HG02970 (cell line): ENCODE results near the gene PRRC2B.

Experiments
- ATAC-seq: cut with Tn5 transposase; IDR thresholded peaks from one replicate; pipeline ENCODE4 v1.9.1; 2021; ENCODE audit warnings: mild to moderate bottlenecking, moderate library complexity, moderate number of reproducible peaks; ENCODE audit not compliant: unreplicated experiment, low FRiP score

Gene PRRC2B

DNA sequence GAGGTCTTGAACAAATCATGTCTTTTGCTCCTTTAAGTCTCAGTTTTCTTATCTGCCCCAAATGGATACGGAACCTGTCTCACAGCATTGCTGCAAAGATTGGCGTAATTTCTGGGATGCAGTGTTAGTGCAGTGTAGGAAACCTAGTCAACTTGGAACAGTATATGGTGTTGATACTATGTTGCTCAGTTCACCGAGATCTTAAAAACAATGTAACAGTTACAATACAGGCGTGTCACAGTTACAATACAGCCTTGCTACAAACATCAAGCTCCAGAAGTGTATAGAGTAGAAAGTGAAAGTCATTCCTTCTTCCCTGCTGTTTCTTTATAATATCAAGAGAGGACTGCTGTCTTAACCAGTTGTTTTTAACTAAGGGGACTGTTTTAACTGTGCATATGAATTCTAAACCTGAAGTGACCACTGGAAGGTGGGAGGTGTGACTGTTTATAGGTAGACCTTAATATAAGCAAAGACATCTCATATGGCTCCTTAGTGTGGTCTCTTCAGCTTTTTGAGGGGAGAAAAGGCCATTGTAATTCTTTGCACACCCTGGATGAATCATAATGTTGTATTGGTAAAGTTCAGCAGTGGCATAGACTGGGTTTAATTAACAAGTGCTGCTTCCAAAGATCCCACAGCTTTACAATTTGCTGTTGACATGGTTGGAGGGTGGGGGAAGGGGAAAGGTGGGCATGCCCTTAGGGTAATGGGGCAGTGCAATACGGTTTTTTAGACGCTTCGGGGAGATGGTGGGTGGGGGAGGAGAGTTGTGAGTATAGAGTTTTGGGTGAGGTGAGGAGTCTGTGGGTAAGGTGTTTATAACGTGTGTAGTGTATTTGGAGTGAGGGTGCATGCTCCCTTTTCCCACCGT, 12.9 kb downstream of the PRRC2B start:
- no peak for ATAC-seq

- no peak for ATAC-seq
Observed at GRCh38 chr9:131407717-131408195, 13.9 kb downstream of the PRRC2B start.

- ATAC-seq: no peak
Observed at GRCh38 chr9:131409458-131409992, 15.6 kb downstream of the PRRC2B start.

GRCh38 chr9:131410044-131410491, 16.2 kb downstream of the PRRC2B start:
- ATAC-seq: no peak

- ATAC-seq: no peak
Observed at GRCh38 chr9:131411719-131412681, 18.1 kb downstream of the PRRC2B start.

- ATAC-seq: no peak
Observed at GRCh38 chr9:131416509-131416908, 22.6 kb downstream of the PRRC2B start.

DNA sequence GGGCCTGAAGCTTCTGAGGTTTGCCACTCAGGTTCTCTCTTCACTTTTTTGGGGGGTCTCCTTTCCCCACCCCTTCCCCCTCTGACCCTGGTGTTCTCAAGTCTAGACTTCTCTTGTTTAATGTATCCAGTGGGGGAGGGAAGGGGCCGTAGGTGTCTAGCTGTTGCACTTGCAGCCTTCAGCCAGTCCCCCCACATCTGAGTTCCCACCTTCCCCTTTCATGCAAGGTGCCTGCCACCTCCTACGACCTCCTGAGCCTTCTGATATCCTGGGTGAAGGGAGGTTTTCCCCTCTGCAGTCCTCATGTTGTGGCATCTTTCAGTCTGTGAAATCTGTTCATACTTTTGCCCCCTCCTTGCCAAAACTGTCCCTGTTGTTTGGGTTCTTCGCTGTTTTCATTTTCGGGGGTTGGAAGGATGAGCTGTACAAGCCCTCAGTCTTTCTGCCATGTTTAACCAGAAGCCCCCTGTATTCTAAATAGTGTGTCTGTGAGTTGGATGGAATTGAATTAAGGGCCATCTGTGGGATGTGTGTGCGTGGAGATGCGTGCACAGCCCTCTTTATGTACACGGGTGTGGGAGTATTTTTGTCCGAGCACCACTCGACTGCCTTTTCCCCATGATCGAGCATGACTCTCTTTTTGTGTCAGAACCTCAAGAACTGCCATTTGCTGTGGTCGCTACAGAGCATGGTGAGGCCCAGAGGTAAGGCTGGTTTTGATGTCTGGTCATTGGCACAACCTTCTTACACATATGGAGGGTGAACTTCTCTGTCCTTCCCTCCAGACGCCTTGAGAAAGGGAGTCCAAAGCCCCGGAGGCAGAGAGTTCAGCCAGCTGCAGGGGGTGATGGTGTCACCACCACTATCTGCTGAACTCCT, 23.6 kb downstream of the PRRC2B start:
- ATAC-seq: no peak

DNA sequence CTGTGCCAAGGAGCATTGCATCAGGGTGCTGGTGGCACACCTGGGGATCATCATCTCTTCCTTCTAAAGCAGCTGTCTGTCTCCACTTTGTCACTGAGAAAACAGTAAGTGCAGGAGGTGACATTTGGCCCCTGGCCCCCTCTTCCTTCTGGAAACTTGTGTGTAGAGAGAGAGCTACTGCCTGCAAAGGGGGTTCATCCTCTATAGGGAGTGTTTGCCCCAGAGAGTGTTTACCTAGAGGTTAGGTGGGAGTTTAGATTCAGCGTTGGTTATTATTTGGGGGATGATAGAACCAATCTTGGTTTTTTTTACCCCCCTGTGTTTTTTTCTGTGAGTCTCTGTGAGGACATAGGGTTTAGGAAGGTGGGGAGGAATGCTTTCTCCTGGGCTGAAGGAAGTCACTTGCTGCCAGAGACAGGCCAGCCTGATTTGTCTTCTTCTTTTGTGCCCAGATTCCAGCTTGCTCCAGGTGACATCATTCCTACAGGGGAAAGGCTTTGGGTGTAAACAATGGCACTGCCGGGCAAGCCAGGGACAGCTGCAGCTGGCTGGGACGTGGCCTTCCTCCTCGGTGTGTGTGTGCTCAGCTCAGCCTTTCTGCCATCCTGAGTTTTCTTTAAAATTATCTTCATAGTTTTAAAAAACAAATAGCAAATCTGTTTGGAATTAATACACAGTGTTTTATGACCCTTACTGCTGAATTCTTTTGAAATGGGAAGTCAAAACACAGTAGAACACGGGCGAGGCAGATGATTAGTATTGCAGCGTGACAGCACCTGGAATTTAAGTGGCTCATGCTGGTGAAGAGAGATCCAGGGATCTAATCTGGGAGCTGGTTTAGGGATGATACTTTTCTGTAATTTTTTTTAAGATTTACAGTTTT, 24.5 kb downstream of the PRRC2B start:
- ATAC-seq: no peak

GRCh38 chr9:131419026-131419614, 25.2 kb downstream of the PRRC2B start:
- no peak for ATAC-seq

DNA sequence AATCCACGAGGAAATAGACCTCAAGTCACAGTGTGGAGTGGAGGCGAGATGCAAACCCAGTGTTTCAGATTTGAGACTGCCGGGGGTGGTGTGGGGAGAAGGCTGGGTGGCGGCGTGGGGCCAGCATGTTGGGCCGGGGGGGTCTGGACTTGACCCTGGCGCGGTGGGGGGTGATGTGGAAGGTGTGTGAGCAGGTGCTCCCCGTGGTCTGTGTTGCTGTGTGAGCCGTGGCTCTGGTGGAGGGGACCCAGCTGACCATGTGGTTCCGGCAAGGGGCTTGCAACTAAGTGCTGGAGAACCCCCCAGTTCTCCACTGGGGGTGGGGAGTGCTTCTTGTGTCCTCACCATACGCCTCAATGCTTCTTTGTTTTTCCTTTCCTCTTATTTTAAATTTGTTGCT, 25.8 kb downstream of the PRRC2B start:
- no peak for ATAC-seq

DNA sequence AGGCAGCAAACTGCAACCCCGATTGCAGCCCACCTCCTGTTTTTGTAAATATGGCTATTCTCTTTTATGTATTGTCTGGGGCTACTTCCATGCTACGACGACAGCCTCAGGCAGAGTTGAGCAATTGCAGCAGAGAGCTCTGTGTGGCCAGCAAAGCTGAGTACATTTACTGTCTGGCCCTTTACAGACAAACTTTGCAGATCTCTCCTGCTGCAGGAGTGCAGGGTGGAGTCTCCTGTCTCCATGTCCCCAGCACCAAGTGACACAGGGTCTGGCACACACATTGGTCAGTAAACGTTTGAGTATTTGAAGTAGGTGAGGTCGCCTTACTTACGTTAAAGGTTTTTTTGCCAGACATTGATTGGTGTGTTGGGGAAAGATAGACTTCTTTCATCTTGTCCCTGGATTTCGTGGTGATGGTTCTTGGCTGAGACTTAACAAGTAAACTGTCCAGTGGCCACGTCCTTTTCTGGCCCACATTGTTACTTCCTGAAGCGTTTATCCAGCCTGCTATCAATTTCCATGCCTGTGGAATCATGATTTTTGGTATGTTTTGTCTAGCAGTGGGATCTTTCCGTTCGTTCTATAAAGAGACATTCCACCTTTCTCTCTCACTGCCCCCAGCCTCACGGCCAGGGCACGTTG, 27.2 kb downstream of the PRRC2B start:
- ATAC-seq: no peak

GRCh38 chr9:131421691-131422090, 27.8 kb downstream of the PRRC2B start:
- no peak for ATAC-seq

GRCh38 chr9:131422241-131422792, 28.4 kb downstream of the PRRC2B start:
- ATAC-seq: no peak

DNA sequence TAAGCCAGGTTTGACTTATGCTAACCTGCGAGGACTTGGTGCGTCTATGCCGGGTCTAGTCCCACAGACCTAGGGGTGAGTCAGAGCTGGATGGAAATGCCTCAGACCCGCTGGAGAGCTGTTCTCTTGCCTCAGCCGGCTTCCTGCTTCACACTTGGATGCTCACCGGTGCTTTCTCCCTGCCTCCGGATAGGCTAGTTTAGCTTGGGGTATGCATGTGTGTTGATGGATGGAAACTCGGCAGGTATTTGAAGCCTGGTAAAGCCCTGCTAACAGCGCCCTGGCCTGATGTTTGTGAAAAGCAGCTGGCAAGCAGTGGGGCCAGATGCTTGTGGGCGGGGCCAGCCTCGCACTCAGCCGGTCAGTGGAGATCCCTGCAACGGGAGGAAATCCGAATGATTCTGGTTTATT, 29.3 kb downstream of the PRRC2B start:
- no peak for ATAC-seq

DNA sequence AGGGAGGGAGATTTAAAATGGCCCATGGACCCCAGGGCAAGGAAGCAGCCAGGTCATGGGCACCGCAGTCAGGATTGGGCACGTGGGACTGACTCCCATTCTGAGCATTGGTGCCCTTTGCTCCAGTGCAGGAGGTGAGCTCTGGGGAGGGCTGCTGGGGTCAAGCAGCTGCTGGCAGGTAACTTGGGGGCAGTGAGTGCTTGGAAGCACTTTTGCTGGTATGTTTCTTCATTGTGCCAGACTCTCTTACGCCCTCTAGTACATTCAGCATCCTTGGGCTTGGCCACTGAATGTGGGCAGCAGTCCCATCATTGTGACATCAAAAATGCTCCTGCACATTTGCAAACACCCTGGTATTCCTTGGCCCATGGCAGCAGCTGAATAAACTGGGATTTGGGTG, 32.7 kb downstream of the PRRC2B start:
- ATAC-seq: no peak

- no peak for ATAC-seq
Observed at GRCh38 chr9:131429121-131430012, 35.5 kb downstream of the PRRC2B start.

- no peak for ATAC-seq
Observed at GRCh38 chr9:131432050-131432449, 38.2 kb downstream of the PRRC2B start.
